Stimulated activated CD4-positive, alpha-beta T cell treated with anti-CD3 and anti-CD28 coated beads, TNF-alpha, amount 100 ng/mL, for 24 hours (primary cell): ENCODE data around the gene CPNE1.

Experiments used
- DNase-seq, 3 experiments: peaks; one replicate each; pipeline ENCODE4 v3.0.0-alpha.2; 2020; ENCODE audit warnings: low read depth in 3 of 3

Gene CPNE1

DNA sequence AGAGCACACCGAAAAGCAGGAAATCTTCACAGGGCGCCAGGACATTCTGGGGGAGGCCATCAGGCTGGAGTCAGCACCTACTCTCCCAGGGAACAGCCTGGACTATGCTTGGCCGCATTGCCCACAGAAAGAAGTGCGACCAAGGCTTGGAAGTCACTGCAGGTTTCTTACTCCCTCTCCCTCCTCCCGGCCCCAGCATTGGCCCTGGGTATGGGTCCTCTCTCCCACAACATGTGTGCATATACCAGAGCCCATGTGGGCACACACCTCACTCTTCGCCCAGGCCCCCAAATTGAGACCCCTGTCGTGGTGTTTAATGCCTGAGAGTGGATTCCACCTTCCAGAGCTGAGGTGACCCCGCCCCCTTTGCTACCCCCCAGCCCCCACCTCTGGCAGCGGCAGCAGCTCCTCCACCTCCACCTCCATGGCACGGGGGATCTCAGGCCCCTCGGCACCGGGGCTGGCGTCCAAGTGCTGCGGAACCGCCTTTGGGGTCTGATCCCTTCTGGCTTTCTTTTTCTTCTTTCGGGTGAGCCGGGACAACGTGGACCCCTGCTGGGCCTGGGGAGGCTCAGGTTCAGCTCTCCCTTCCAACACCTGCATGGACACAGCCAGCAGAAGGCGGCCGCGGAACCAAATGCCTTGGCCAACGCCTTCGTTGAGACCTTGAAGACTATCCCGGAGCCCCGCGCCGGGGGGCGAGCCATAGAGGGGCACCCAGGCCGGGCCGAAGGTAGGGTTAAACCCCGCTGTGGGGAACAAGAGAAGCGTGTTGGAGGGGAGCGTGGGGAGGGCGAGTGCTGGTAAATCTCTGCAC, 64.3 kb downstream of the CPNE1 start:
- no peak for DNase-seq

DNA sequence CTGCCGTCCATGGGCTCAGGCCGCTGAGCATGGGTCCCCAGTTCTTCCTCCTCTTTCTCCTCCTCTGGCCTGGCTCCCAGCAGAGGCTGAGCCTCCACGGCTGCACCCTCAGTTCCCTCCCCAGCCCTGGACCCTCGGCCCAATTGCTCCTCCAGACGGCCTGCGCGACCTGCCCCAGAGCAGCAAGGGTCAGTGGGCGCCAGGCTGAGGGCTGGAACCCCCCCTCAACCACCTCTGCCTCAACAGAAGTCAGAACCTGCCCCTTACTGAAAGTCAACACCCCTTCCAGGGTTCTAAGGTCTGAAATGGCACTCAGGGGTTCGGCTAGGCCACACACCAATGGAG, 65.0 kb downstream of the CPNE1 start:
- DNase-seq: no peak

DNA sequence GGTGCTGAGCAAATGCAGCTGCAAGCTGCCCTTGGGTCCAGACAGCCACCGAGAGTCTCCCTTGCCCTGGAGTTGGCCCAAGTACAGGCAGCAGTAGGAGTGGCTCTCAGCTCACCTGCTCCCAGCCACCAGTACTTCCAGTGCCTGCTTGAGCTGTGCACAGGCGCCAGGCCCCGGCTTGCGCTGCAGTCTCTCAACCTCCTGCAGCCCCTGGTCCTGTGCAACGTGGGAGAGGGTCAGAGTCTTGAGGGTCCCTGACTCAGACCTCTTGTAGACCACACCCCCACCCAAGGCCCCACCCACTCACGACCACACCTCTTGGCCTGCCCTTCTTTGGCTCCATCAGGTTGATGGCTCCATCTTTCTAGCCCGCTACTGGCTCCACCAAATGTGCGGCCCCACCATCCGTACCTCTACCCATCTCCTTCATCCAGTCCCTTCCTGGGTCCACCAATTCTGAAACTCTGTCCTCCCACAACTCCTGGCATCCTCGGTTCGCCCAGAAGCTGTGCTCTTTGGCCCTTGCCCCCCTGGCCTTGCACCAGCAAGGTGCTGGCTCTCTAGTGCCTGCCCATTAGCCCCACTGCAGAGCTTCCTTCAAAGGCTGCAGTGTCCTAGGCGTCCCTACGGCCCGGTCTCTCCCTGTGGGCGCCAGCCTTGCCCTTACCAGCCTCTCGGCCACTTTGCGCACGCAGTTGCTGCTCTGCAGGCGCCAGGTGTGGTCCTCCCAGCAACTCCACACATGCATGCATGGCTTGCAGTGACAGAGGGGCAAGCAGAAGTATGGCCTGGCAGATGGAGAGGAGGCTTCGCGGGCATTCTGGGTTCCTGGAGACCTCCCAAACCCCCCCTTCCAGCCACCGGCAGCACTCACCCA, 65.6 kb downstream of the CPNE1 start:
- no peak for DNase-seq

DNA sequence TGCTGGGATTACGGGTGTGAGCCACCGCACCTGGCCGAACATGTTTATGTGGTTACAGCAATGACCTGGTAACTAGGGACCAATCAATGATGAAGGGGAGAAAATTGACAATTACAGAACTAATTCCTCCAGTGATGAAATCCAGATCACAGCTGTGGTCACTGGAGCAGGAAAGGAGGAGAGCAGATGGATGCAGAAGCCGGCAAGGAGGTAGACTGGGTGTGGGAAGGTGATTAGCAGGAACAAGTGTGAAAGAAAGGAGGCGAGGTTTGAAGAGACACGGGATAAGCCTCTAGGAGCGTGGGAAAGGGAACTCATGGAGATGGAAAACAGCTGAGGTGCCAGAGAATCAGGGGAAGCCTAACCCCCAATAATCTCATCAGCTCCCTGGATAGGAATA, 66.2 kb downstream of the CPNE1 start:
- DNase-seq: no peak

DNA sequence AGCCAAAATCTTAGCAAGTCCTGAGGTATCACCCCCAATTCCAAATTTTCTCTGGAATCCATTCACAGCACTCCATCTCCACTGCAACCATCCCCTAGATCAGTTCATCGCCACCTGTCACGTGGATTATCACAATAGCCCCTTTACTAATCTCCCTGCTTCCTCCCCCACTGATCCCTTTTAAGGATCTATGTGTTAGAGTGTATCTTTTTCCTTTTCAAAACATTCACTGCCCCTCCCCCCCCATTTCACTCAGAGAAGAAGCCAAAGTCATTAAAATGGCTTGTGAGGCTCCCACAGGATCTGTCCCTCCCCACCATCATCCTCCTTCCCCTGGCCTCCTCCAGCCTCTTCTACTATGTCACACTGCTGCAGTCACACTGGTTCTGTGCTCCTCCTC, 67.5 kb downstream of the CPNE1 start:
- no peak for DNase-seq

DNA sequence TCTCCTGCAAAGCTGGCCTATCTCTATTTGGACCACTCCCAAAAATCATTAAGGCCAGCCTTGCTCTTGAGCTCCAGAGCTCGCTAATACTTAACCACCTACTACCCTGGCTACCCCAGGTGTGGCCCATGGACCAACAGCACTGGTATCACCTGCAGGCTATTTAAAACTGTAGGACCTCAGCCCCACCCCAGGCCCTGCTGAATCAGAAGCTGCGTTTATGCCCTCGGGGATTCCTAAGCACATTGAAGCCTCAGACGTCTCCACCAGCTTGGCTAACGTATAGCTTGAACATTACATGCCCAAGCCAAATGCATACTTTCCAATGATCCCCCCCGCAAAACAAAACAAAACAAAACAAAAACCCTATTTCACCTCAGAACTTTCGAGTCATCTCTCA, 68.8 kb downstream of the CPNE1 start:
- no peak for DNase-seq

DNA sequence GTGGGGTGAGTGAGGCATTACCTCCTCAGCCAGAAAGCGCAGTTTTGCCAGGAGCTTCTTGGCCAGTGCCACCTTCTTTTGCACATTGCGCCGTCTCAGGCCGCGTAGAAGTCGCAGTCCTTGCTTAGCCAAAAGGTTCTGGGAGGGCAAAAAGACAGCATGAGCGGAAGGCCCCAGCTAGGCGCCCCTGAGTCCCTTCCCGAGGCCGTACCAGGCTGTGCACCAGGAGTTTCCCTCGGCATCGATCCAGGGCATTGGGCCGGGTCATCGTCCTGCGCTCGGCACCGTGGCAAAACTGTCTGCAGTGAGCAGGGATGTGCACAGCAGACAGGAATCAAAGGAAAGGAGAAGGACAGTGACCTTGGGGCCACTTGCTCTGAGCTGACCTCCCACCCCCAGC, 69.2 kb downstream of the CPNE1 start:
- no peak for DNase-seq

DNA sequence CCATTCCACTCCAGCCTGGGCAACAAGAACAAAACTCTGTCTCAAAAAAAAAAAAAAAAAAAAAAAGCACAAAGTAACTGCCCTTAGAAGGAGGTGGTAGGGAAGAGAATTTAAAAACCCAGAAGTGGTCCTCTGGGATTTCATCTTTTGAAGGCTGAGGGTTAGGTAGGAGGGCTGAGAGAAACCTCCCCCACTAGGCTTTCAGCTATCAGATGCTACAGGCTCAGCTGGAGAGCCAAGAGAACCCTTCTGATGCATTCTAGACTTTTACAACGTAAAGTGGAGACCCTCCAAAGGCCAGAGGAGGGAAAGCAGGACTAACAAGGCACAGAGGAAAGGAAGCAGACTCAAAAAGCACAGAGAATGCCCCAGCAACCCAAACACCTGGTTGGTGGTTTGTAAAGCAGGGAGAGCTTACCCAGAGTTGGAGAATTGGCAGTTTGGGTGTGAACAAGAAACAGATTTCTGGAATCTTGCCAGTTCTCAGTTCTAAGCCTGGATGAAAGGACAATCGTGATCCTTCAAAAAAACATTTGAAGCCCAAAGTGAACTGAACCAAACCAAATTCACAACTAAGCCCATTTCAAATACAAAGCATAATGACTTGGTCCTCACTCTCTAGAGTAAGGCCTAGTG, 72.2 kb downstream of the CPNE1 start:
- no peak for DNase-seq

DNA sequence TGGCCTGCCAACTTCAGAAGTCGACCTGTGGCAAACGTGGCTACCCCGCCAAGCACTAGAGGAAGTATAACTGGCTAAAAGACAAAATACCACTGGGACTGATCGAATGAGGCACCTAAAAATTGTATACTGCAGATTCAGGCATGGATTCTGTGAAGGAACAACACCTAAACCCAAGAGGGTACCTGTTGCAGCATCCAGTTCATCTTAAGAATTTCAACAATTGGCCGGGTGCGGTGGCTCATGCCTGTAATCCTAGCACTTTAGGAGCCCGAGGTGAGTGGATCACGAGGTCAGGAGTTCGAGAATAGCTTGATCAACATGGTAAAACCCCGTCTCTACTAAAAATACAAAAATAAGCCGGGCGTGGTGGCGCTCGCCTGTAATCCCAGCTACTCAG, 76.3 kb downstream of the CPNE1 start:
- DNase-seq: no peak

DNA sequence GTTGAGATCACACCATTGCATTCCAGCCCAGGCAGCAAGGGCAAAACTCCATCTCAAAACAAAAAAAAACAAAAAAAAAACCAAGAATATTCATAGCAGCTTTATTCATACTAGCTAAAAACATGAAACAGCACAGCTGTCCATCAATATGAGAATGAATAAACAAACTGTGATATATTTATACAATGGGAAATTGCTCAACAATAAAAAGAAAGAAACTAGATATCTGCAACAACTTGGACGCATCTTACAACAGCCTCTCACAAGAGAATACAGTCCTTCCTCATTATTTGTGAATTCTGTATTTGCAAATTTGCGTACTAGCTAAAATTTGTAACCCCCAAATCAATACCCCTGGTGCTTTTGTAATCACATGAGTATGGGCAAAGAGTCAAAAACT, 77.3 kb downstream of the CPNE1 start:
- DNase-seq: no peak

DNA sequence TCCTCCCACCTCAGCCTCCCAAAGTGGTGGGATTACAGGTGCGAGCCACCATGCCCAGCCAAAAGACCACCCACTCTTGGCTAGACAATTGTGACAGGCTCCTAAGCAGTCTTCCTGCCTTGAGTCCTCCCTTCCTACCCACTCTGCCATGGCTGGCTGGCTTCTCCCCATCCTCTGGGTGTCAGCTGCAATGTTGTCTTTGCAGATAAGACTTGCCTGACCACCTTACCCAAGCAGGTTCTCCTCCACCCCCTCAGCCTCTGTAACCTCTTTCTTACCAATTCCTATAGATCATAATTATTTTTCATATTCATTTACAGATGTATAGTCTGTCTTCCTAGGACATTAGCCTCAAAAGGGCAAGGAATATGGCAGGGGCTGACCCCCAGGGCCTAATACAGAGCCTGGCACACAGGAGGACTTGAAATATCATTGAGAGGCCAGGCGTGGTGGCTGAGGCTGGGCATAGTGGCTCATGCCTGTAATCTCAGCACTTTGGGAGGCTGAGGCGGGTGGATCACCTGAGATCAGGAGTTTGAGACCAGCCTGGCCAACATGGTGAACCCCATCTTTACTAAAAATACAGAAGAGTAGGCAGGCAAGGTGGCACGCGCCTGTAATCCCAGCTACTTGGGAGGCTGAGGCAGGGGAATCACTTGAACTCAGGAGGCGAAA, 77.8 kb downstream of the CPNE1 start:
- DNase-seq: no peak

DNA sequence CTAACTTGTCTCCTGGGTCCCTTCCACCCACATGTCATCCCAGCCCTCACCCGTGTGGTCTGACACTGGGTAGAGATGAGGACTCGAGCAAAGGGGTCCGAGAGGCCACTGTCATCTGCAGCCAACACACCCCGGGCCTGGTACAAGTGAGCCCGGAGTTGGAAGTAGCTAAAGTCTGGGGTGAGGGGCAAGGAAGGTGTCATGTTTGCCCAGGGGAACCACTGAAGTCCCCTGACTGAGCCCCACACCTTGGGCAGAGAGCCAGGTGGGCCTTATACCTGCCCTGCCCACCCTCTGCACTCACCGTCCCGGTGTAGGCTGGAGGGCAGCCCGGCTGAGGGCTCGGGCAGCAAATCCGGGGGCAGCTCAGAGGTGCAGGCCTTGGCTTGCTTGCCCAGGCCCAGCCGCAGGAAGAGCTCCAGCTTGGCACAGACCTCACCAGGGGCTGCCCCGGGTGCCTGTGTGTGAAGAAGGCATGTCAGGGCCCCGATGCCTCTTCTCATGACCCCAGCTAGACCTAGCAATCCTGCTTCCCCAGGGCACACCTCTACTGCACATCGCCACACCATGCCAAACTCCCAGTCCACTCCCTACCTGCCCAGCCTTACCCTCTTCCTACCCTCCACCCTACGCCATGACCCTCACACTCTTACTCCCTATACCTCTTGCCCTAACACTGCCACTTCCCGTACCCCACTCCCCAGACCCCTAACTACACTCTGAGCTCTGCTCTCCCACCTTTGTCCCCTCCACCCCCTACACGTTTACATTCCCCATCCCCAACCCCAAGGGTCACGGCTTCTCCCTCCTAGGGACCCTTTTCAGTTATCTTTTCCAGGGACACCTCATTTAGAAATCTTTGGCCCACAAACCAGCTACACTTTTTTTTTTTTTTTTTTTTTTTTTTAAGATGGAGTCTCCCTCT, 80.8 kb downstream of the CPNE1 start:
- no peak for DNase-seq

DNA sequence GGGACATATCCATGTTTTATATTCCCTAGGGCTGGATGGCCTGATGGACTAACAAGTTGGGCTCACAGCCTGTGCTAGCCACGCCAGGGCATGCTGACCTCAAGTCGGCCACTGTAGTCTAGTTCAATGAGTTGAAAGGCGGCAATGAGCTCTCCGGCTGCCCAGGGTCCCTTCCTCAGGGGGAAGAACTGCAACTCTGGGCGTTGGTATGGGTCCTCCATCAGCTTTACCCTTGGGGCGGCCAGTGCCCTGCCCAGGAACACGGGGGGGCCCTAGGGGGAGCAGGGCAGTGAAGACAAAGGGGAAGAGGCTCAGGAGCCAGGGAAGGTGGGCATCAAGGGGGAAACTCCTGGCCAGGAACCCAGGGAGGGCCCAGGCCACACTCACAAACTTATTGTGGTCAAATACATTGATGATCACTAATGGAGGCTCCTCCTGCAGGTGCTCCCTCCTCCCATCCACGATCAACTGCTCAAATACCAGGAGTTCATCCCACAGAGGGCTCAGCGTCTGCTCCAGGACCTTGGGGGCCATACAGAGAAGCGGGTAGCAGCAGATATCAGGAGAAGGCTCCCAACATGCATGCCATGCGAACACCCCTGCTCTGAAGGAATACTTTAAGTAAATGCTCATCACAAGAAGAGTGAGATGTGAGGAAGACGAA, 81.8 kb downstream of the CPNE1 start:
- no peak for DNase-seq

DNA sequence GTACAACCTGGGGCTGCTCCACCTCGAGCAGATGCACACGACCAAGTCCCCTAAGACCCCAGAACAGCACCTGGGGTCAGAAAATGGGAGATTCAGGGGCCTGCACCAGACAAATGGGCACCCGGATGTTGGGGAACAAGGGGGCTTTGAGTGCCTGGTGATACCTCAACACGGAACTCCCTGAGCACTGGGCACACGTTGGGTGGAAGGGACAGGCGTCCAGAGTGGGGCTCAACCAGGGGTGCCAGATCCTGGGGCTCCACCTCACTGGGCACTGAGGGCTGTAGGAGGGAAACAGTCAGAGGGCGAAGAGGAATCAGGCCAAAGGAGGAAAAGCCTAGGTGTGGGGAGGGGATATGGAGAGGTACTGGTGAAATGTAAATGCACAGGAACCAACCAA, 82.6 kb downstream of the CPNE1 start:
- no peak for DNase-seq

DNA sequence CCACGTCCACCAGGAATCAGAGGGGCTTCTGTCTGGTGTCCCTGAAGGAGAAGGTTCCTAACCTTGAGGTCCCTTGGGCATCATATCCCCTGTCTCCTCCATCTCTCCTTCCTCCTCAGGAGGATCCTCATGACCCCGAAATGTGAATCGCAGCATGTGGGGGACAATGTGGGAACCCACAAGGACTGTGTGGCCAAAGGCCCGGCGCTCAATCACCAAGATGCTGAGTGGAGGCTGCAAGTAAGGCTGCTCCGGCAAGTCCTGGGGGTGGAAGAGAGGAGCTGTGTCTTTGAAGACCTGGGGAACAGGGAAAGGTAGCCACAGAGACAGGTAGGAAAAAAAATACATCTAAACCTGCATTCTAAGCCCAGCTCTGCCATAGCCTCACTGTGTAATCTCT, 85.5 kb downstream of the CPNE1 start:
- no peak for DNase-seq

DNA sequence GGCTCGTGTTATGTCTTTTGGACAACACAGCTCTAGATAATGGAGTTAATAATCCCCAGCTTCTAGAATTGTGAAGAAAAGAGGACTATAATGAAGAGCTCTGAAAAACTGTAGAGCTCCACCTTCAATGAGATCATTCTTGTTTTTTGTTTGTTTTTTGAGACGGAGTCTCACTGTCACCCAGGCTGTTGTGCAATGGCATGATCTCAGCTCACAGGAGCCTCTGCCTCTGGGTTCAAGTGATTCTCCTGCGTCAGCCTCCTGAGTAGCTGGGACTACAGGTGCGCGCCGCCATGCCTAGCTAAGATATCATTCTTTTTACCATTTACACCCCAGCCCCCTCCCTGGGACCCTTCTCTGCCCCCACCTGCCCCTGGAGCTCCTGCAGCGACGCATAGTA, 86.2 kb downstream of the CPNE1 start:
- DNase-seq: no peak

DNA sequence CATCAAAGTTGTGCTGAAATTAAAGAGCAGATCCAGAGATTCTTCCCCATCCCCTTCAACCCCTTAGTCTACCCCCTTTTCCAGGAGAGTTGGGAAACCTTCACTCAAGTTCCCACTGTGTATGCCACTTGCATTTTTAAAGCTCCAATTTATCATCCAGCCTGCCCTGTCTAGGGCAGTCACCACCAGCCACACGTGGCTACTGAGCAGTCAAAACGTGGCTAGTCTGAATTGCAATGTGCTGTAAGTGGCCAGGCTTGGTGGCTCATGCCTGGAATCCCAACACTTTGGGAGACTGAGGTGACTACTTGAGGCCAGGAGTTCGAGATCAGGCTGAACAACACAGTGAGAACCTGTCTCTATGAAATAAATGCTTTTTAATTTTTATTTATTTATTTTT, 87.9 kb downstream of the CPNE1 start:
- DNase-seq: no peak
